DMS153 treated with DMSO at 0.1 percent for 48 hours (cell line): ENCODE data around the gene KMT2E.

Source experiments
- DNase-seq: peaks from one replicate; lab custom pipeline; 2025; ENCODE audit not compliant: unreplicated experiment; lab: John Stamatoyannopoulos, UW

Gene KMT2E

DNA sequence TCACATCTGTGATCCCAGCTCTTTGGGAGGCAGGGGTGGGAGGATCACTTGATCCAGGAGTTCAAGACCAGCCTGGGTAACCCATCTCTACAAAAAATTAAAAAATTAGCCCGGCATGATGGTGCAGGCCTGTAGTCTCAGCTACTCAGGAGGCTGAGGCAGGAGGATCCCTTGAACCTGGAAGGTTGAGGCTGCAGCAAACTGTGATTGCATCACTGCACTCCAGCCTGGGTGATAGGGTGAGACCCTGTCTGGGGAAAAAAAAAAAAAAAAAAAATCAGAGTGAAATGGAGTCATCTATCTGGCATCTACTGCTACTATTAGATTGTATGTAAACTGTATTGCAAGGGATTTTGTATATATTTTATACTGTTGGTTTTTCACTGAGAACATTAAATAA lies 59.1 kb downstream of the KMT2E start:
- DNase-seq, result no peak

- no peak for DNase-seq
Observed at GRCh38 chr7:105079348-105079747, 65.3 kb downstream of the KMT2E start.

- DNase-seq, result no peak
Observed at GRCh38 chr7:105084581-105084980, 70.6 kb downstream of the KMT2E start.

DNA sequence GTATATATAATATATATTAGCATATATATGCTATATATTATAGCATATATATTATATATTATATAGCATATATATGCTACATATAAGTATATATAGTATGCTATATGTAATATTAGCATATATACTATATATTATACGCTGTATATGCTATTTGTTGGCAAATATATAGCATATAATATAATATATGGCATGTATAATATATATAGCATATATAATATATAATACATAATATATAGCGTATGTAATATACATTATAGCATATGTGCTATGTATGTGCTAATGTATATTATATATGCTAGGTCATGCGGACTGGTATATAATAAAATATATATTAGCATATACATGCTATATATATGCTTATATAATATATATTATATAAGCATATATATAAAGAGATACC lies 72.8 kb downstream of the KMT2E start:
- no peak for DNase-seq

GRCh38 chr7:105087981-105088380 lies 74.0 kb downstream of the KMT2E start:
- no peak for DNase-seq

GRCh38 chr7:105088456-105088855 lies 74.5 kb downstream of the KMT2E start:
- no peak for DNase-seq

DNA sequence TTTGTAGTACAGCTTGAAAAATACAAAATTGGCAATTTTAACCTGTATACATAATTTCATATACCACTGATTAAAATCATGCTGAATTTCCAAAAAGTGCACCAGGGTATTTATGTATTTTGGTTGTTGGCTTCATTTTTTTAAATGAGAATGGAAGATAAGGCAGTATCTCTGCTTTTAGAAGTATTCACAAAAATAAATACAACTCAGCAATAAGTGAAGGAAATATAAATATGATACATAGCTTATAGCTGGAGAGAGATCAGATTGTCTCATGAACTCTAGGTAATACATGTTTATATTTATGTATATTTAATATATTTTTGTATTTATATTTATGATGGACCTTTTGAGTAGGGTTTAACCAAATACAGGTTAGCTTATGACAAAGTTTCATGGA lies 81.0 kb downstream of the KMT2E start:
- no peak for DNase-seq

GRCh38 chr7:105096306-105096705 lies 82.3 kb downstream of the KMT2E start:
- DNase-seq, result no peak

DNA sequence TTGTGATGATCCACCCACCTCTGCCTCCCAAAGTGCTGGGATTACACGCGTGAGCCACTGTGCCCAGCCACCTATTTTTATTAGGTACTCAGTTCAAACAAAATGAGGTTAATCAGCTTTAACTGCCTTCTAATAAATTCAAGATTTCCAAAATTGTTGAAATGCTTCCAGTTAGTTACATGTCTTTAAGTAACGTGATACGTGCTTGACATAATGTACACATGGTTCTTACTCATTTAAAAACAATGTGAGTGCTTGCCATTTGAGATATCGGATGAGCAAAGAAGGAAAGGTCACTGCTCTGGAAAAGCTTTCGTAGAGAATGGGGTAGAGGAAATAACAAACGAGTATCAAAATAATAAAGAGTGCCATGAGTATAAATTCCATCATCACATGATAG lies 83.6 kb downstream of the KMT2E start:
- no peak for DNase-seq

DNA sequence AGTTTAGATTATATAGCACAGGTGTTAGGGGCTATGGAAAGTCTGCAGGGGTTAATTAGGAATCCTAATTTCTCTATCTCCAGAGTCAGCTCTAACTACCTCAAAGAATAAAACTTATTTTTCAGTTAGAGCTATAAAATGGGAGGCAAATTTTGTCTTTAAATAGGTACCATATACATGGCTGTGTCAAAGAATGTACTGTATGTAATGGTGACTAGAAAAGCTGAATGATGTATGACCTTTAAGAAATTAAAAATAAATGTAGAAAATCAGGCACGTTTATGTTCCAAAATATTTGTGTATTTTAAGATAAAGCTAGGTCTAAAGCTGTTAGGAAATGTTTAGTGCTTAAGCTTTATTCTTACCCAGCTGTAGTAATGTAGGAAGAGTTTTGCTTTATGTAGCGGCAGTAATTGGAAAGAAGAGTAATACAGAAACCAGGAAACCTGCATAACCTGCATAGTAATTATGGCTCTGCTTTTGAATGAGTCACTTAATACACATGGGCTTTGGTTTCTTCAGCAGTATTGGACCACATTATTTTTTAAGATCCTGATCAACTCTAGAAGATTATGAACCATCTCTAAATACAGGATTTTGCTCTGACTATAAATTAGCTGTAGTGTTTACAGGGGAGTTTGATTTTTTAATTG lies 85.0 kb downstream of the KMT2E start:
- DNase-seq, result no peak

DNA sequence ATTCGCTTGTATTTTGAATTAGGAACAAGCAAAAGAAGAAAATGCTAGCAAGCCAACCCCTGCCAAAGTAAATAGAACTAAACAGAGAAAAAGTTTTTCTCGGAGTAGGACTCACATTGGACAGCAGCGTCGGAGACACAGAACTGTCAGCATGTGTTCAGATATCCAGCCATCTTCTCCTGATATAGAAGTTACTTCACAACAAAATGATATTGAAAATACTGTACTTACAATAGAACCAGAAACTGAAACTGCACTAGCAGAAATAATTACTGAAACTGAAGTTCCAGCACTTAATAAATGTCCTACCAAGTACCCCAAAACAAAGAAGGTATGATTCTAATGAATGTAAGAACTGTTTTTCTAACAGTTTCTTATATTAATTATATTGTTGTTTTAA lies 87.9 kb downstream of the KMT2E start:
- DNase-seq, result no peak

DNA sequence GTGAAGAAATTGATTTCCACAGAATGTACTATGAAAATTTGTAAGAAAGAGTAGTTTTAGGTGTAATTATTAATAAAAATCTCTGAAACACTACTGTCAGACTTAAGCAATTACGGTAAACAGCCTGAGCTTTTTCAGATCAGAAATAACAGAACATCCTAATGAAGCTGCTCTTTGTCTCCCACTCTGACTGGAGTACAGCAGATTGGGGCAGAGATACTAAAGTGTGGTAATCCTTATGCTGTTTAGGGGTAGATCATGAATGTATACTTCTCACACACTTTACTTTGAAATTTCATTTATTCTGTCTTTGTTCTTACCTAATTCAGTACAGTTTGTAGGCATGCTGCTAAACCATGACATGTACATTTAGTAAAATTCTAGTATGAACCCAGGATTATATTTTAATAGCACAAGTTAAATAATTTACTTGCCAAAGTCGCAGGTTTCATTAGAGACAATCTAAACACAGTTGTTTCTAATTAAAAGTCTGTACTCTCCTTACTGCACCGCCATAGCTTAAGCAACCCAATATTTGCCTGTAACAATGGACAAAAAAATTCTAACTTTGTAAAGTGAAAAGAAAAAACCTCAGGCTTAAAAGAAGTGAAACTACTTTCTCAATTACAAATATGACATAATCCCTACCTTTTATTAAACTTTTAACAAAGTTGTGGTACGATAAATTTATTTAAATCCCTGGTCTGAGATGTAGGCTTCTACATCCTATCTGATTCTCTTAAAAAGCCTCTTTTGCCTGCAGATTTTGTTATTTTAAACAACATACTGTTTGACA lies 88.8 kb downstream of the KMT2E start:
- DNase-seq, result no peak

- DNase-seq, result no peak
Observed at GRCh38 chr7:105105579-105105978, 91.6 kb downstream of the KMT2E start.

DNA sequence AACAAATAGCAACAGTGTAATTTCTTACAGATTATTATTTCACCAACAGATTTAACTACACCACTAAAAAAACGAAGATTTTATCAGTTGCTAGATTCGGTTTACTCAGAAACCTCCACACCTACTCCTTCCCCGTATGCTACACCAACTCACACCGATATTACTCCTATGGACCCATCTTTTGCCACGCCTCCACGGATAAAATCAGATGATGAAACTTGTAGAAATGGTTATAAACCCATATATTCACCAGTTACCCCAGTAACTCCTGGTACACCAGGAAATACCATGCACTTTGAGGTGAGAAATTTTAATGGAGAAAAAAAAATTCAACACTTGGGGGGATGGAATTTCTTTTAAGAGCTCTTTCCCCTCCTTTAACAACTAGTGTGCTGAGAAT lies 92.5 kb downstream of the KMT2E start:
- DNase-seq, result no peak

DNA sequence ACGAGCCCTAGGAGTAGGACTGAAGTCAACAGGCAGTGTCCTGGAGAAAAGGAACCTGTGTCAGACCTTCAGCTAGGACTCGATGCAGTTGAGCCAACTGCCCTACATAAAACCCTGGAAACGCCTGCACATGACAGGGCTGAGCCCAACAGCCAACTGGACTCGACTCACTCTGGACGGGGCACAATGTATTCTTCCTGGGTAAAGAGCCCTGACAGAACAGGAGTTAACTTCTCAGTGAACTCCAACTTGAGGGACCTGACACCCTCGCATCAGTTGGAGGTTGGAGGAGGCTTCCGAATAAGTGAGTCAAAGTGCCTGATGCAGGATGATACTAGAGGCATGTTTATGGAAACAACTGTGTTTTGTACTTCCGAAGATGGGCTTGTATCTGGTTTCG lies 93.5 kb downstream of the KMT2E start:
- no peak for DNase-seq

GRCh38 chr7:105112440-105113418 lies 98.7 kb downstream of the KMT2E start:
- no peak for DNase-seq

DNA sequence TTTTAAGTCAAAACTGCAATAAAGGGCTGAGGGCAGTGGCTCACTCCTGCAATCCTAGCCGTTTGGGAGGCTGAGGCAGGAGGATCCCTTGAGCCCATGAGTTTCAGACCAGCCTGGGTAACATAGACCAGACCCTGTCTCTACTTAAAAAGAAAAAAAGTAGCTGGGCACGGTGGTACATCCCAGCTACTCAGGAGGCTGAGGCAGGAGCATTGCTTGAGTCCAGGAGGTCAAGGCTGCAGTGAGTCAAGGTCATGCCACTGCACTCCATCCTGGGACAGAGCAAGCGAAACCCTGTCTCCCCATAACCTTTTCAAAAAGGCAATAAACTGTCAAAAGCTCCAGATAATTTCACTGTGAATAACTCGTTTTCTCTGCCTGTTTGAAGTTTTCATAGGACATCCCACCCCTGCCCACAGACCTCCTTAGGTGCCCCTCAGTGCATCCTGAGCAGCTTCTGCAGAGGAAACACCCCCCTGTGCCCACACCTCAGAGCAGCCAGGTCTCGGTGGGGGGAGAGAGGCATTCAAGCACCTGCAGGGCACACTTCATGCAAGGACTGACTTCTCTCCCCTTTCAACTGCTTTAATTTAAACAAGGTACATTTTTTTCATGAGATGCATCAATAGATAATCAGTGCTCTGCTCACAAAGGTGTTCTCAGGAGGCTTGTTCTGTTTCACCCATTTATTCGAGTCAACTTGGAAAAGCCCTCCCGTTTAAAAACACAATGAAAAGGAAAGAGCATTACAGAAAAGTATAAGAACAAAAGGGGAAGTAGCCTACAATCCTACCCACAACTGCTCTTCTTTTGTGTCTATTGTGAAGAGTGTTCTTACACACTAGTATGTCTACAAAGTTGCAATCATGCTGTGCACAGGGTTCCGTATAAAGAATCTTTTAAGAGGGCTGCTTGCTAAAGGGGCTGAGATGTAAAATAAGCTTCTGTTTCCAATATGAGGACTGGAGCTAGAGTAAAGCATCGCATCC lies 104.9 kb downstream of the KMT2E start:
- no peak for DNase-seq

- no peak for DNase-seq
Observed at GRCh38 chr7:105122619-105123018, 108.6 kb downstream of the KMT2E start.

DNA sequence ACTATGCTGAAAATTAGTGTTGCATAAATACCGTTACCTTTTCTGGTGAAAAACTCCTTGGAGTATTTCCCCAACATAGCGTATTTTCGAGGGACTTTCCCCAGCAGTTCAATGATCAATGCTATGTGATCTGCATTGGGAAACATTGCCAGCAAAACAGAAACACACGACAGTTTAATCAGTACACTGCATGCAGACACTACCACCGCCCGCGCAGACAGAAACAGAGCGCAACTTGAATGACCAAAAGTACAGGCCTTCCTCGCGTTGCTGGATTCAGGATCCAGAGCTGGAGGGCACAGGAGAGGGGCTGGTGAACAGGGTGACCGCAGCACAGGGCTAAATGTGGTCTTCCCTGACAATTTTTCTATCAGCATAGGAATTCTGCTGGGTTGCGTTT lies 111.7 kb downstream of the KMT2E start:
- DNase-seq, result no peak

DNA sequence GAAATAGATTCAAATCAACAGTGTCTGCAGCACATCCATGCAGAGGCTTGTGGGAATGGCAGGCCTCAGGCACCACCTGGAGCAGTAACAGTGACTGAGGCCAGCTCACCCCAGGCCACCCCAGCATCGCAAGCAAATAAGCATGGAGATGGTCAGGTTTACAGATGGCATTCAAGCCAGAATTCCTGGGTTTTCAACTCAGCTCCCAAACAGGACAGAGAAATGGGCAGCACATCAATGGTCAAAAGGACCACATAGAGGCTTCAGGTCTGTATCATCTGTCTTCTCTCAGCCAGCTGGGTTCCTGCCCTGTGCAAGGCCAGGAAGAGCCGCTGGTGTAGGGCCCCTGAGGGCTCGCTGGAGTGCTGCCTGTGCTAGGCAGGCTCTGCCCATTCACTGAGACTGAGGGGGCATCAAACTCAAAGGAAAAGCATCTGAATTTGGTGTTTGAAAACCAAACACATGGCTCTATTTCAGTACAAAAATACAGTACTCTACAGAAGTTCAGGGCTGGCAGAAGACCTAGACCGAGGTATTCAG lies 112.5 kb downstream of the KMT2E start:
- DNase-seq, result no peak
